ENCODE data around the gene RSPH1.

GRCh38 chr21:42520628-42521253 lies 24.7 kb upstream of the RSPH1 start:
- TF ChIP-seq CTCF (IDR thresholded peaks at IDR 0.05 in 2 of 3, conservative IDR thresholded peaks at IDR 0.05 in 1 of 3; ENCODE audit: borderline replicate concordance in 1 of 3, insufficient read depth in 1 of 3, low read depth in 2 of 3, low read length in 2 of 3) (no peak), CBX3 (IDR thresholded peaks at IDR 0.05; ENCODE audit: low read depth) (no peak), REST (IDR thresholded peaks at IDR 0.05; ENCODE audit: low read depth) (no peak), POLR2A (IDR thresholded peaks at IDR 0.05; ENCODE audit: borderline replicate concordance, extremely low read depth, insufficient read depth, insufficient read length) (no peak), ELF1 (IDR thresholded peaks at IDR 0.05; ENCODE audit: borderline replicate concordance, low read depth) (no peak), EZH2 (IDR thresholded peaks at IDR 0.05) (no peak), EGR1 (IDR thresholded peaks at IDR 0.05; ENCODE audit: low read depth) (no peak), ZFX (IDR thresholded peaks at IDR 0.05) (no peak), CEBPB (IDR thresholded peaks at IDR 0.05; ENCODE audit: low read depth) (no peak), TCF7L2 (IDR thresholded peaks at IDR 0.05; ENCODE audit: borderline replicate concordance, extremely low read depth, insufficient read depth, insufficient read length) (no peak)
